ENCODE results near the gene FAM83B.

FAM83B gene

GRCh38 chr6:54846857-54847674 lies 495 bp downstream of the FAM83B start (continued):
- TF ChIP-seq ZNF518A (tag by site-specific recombination; conservative IDR thresholded peaks at IDR 0.05; ENCODE audit: low read depth) (peak; percentile 52; the same call in 1 of the 2 replicates), TSHZ1 (tag by site-specific recombination; IDR thresholded peaks at IDR 0.05; ENCODE audit: borderline replicate concordance) (no peak), ZNF501 (tag by site-specific recombination; IDR thresholded peaks at IDR 0.05) (no peak), ZNF146 (tag by site-specific recombination; IDR thresholded peaks at IDR 0.05) (no peak), ZBTB1 (tag by site-specific recombination; IDR thresholded peaks at IDR 0.05) (no peak), ZBTB8A (tag by site-specific recombination; IDR thresholded peaks at IDR 0.05) (peak; percentile 25; the same call in 1 of the 2 replicates), ZNF645 (tag by site-specific recombination; IDR thresholded peaks at IDR 0.05) (no peak), ZNF571 (tag by site-specific recombination; IDR thresholded peaks at IDR 0.05) (no peak), ZBTB11 (tag by site-specific recombination; conservative IDR thresholded peaks at IDR 0.05; ENCODE audit: low read depth) (peak; percentile 57), ZNF792 (tag by site-specific recombination; IDR thresholded peaks at IDR 0.05) (no peak), ZNF529 (tag by site-specific recombination; IDR thresholded peaks at IDR 0.05; ENCODE audit: insufficient replicate concordance) (no peak), REST (tag by site-specific recombination; IDR thresholded peaks at IDR 0.05) (no peak), SETDB1 (IDR thresholded peaks at IDR 0.05; ENCODE audit: insufficient read length, low read length) (no peak), ZNF626 (tag by site-specific recombination; IDR thresholded peaks at IDR 0.05) (no peak), GLIS2 (tag by site-specific recombination; IDR thresholded peaks at IDR 0.05) (peak; percentile 78), ZFHX2 (tag by site-specific recombination; conservative IDR thresholded peaks at IDR 0.05) (peak; percentile 98), ZBTB26 (tag by site-specific recombination; optimal IDR thresholded peaks at IDR 0.05) (peak; percentile 47), IKZF3 (tag by site-specific recombination; IDR thresholded peaks at IDR 0.05) (peak; percentile 90)

All from HEK293 (cell line).